SH-SY5Y (cell line): ENCODE measurements around the gene LSM14A.

ENCODE experiments used
- GATA2 ChIP-seq: IDR thresholded peaks from 2 replicates; pipeline ENCODE4 v1.6.1; 2011; ENCODE audit warnings: mild to moderate bottlenecking, low read depth, low read length
- GATA3 ChIP-seq: IDR thresholded peaks from 2 replicates; pipeline ENCODE4 v1.6.1; 2011; ENCODE audit warnings: low read depth, mild to moderate bottlenecking, low read length, moderate library complexity

- TF ChIP-seq GATA2 (no peak), GATA3 (no peak)
Measured at GRCh38 chr19:34155686-34156085, 16.6 kb upstream of the LSM14A start.
